MM.1S (cell line): ENCODE measurements around the gene MTSS2.

ENCODE experiments used
- CTCF ChIP-seq: fragments of 300-600 bp; sonication (generic); IDR thresholded peaks from 2 replicates; pipeline ENCODE4 v1.5.1; 2016; ENCODE audit warnings: antibody characterized with exemption, low read length, mixed read lengths
- EZH2 ChIP-seq: fragments of 300-600 bp; sonication (generic); optimal IDR thresholded peaks from 2 replicates; pipeline ENCODE3; 2017; ENCODE audit warnings: low read depth, mild to moderate bottlenecking, antibody characterized with exemption, low read length, mixed read lengths
- EZH2phosphoT487 ChIP-seq: fragments of 300-600 bp; sonication (generic); IDR thresholded peaks from 2 replicates; pipeline ENCODE4 v1.6.1; 2018; ENCODE audit warnings: antibody characterized with exemption, low read length

GRCh38 chr16:70713824-70714223, 28.0 kb upstream of the MTSS2 start:
- no peak for TF ChIP-seq CTCF
- TF ChIP-seq EZH2: no peak
- no peak for TF ChIP-seq EZH2phosphoT487
